ENCODE data around the gene TSPAN32. TPM values are rescaled to one million over a fixed set of nuclear protein-coding genes. Genes with fewer than 3 reads are reported as not detected.

The TSPAN32 gene
- total and polyA plus RNA-seq, 10 donors = 10.6 to 21.8 (median 17.5) TPM

GRCh38 chr11:2318123-2318522 lies 16.3 kb downstream of the TSPAN32 start:
- peaks cover 0 to 6% (median 0%) of the 10 kb centered on the region in 7 donors for H3K27me3 ChIP-seq (replicated peaks in 1 of 7)
- 88 to 96% (median 91%) methylated on average over 4 of the region's 4 CpGs for WGBS, 5 donors
- peaks cover 0 to 32% (median 14%) of the 10 kb centered on the region in 6 donors for H3K4me1 ChIP-seq
- peak; percentile 3 for DNase-seq
- intact Hi-C loops (cut with DNase I; ENCODE audit: low total_unique reads) = no loop called here
- no peak overlapping the region for H3K27ac ChIP-seq
- no peaks in the 10 kb centered on the region for H3K36me3 ChIP-seq
- H3K9me3 ChIP-seq = peaks cover 0 to 4% (median 0%) of the 10 kb centered on the region in 8 donors
- no peak overlapping the region for H3K4me3 ChIP-seq
- TF ChIP-seq POLR2A (IDR thresholded peaks at IDR 0.05) = no peak
- no peak for TF ChIP-seq POLR2AphosphoS5 (IDR thresholded peaks at IDR 0.05)
- no peak for TF ChIP-seq CTCF (IDR thresholded peaks at IDR 0.05 in 8 of 11, conservative IDR thresholded peaks at IDR 0.05 in 3 of 11)

GRCh38 chr11:2318707-2319106 lies 16.9 kb downstream of the TSPAN32 start:
- Histone ChIP-seq H3K27ac (no peak overlapping the region), H3K36me3 (no peaks in the 10 kb centered on the region), H3K9me3 (peaks cover 0 to 5% (median 0%) of the 10 kb centered on the region in 8 donors), H3K4me3 (no peak overlapping the region), H3K27me3 (replicated peaks in 1 of 7) (peaks cover 0 to 6% (median 0%) of the 10 kb centered on the region in 7 donors), H3K4me1 (peaks cover 0 to 28% (median 12%) of the 10 kb centered on the region in 6 donors)
- TF ChIP-seq POLR2AphosphoS5 (IDR thresholded peaks at IDR 0.05) (no peak), CTCF (IDR thresholded peaks at IDR 0.05 in 8 of 11, conservative IDR thresholded peaks at IDR 0.05 in 3 of 11) (no peak)
- peak; percentile 29 for DNase-seq
- intact Hi-C loops (cut with DNase I; ENCODE audit: low total_unique reads) = no loop called here
- WGBS, 5 donors = 89 to 95% (median 91%) methylated on average over 7 of the region's 7 CpGs

GRCh38 chr11:2319791-2320472 lies 18.1 kb downstream of the TSPAN32 start:
- TF ChIP-seq POLR2AphosphoS5 (IDR thresholded peaks at IDR 0.05) = no peak
- no peak for TF ChIP-seq POLR2A (IDR thresholded peaks at IDR 0.05)
- TF ChIP-seq CTCF (IDR thresholded peaks at IDR 0.05 in 8 of 11, conservative IDR thresholded peaks at IDR 0.05 in 3 of 11) = no peak
- WGBS, 5 donors = 76 to 89% (median 81%) methylated on average over 10 of the region's 10 CpGs
- no peaks in the 10 kb centered on the region for H3K36me3 ChIP-seq
- H3K27ac ChIP-seq = peak overlapping the region in 3 of 8 donors; percentile 2 to 18 (median 3)
- intact Hi-C loops (cut with DNase I; ENCODE audit: low total_unique reads) = no loop called here
- H3K4me3 ChIP-seq = no peak overlapping the region
- peaks cover 0 to 6% (median 0%) of the 10 kb centered on the region in 7 donors for H3K27me3 ChIP-seq (replicated peaks in 1 of 7)
- peak; percentile 31 for DNase-seq
- H3K4me1 ChIP-seq = peaks cover 0 to 17% (median 3%) of the 10 kb centered on the region in 6 donors
- peaks cover 0 to 5% (median 0%) of the 10 kb centered on the region in 8 donors for H3K9me3 ChIP-seq

- no peak overlapping the region for H3K4me3 ChIP-seq
- intact Hi-C loops (cut with DNase I; ENCODE audit: low total_unique reads) = no loop called here
- no peak for TF ChIP-seq CTCF (IDR thresholded peaks at IDR 0.05 in 8 of 11, conservative IDR thresholded peaks at IDR 0.05 in 3 of 11)
- TF ChIP-seq POLR2AphosphoS5 (IDR thresholded peaks at IDR 0.05) = no peak
- no peak for TF ChIP-seq POLR2A (IDR thresholded peaks at IDR 0.05)
- peak overlapping the region in 3 of 8 donors; percentile 2 to 18 (median 3) for H3K27ac ChIP-seq
- peaks cover 0 to 9% (median 0%) of the 10 kb centered on the region in 6 donors for H3K4me1 ChIP-seq
- DNase-seq = peak; percentile 42
- peaks cover 0 to 6% (median 0%) of the 10 kb centered on the region in 7 donors for H3K27me3 ChIP-seq (replicated peaks in 1 of 7)
- H3K36me3 ChIP-seq = no peaks in the 10 kb centered on the region
- H3K9me3 ChIP-seq = peaks cover 0 to 5% (median 0%) of the 10 kb centered on the region in 8 donors
- WGBS, 5 donors = 79 to 88% (median 84%) methylated on average over 14 to 23 of the region's 23 CpGs
Measured at GRCh38 chr11:2320568-2321310, 18.9 kb downstream of the TSPAN32 start.
